HEK293 (cell line): ENCODE measurements around the gene ZNF358.
A peak's percentile ranks its signal among the peaks of the same experiment; 100 is the strongest.

Experiments used
- CTCF ChIA-PET: fragments of 350-600 bp; formaldehyde crosslinking; extraction: SDS; loops from one replicate; lab custom pipeline; 2021; ENCODE audit warnings: antibody characterized with exemption; lab: Yijun Ruan, JAX
- POLR2A ChIA-PET: fragments of 300-600 bp; formaldehyde crosslinking; extraction: SDS; loops from one replicate; lab custom pipeline; 2020; ENCODE audit warnings: antibody characterized with exemption, inconsistent platforms; lab: Yijun Ruan, JAX
- H3K27ac ChIP-seq: fragments of 200-500 bp; sonication (Bioruptor generic); 2 replicates; pipeline ENCODE4 v1.5.1; 2014; ENCODE audit warnings: low read depth, low read length, control low read depth, inconsistent platforms; ENCODE audit errors: extremely low read depth
- H3K36me3 ChIP-seq, 2 experiments: fragments of 200-500 bp in 1 of 2; sonication (Bioruptor generic) in 1 of 2; 1 replicate in 1 of 2; 2 replicates in 1 of 2; pipeline ENCODE4 v1.5.1; 2014 to 2017; ENCODE audit warnings: inconsistent platforms in 2 of 2, low read length in 2 of 2; ENCODE audit not compliant: control insufficient read depth in 2 of 2, insufficient read depth in 1 of 2
- H3K4me1 ChIP-seq: fragments of 200-500 bp; sonication (Bioruptor generic); 2 replicates; pipeline ENCODE4 v1.5.1; 2014; ENCODE audit warnings: mild to moderate bottlenecking, low read length, inconsistent platforms; ENCODE audit not compliant: control insufficient read depth, insufficient read depth
- H3K4me3 ChIP-seq: 2 replicates; pipeline ENCODE4 v1.5.1; 2011; ENCODE audit warnings: low read depth, mild to moderate bottlenecking, control low read depth, low read length, moderate library complexity
- H3K9me3 ChIP-seq: fragments of 200-500 bp; sonication (Bioruptor generic); 2 replicates; pipeline ENCODE4 v1.5.1; 2014; ENCODE audit warnings: low read depth, low read length, inconsistent platforms; ENCODE audit not compliant: control insufficient read depth, insufficient read depth
- GLI4 ChIP-seq: fragments of 450-650 bp; formaldehyde crosslinking; IDR thresholded peaks from 2 replicates; pipeline ENCODE4 v1.5.1; 2016; ENCODE audit warnings: missing biosample characterization, missing genetic modification characterization
- GLIS1 ChIP-seq: fragments of 450-650 bp; formaldehyde crosslinking; IDR thresholded peaks from 2 replicates; pipeline ENCODE4 v1.5.1; 2016; ENCODE audit warnings: missing biosample characterization, missing genetic modification characterization
- RBAK ChIP-seq: fragments of 450-650 bp; formaldehyde crosslinking; IDR thresholded peaks from 2 replicates; pipeline ENCODE4 v1.5.1; 2016; ENCODE audit warnings: missing biosample characterization, missing genetic modification characterization
- SETDB1 ChIP-seq: IDR thresholded peaks from one replicate; pipeline ENCODE4 v1.6.1; 2017; ENCODE audit warnings: mild to moderate bottlenecking, low read length, moderate library complexity, mixed read lengths; ENCODE audit not compliant: insufficient read length
- SP7 ChIP-seq: fragments of 450-650 bp; formaldehyde crosslinking; IDR thresholded peaks from 2 replicates; pipeline ENCODE4 v1.5.1; 2016; ENCODE audit warnings: missing biosample characterization, missing genetic modification characterization
- ZBTB17 ChIP-seq: fragments of 450-650 bp; formaldehyde crosslinking; IDR thresholded peaks from 2 replicates; pipeline ENCODE4 v1.5.1; 2016; ENCODE audit warnings: missing biosample characterization, missing genetic modification characterization
- ZBTB48 ChIP-seq: fragments of 450-650 bp; formaldehyde crosslinking; IDR thresholded peaks from 2 replicates; pipeline ENCODE4 v1.5.1; 2016; ENCODE audit warnings: missing biosample characterization, missing genetic modification characterization
- ZNF16 ChIP-seq: fragments of 450-650 bp; formaldehyde crosslinking; IDR thresholded peaks from 2 replicates; pipeline ENCODE4 v1.5.1; 2016; ENCODE audit warnings: low read depth, missing biosample characterization, missing genetic modification characterization
- ZNF335 ChIP-seq: fragments of 450-650 bp; formaldehyde crosslinking; conservative IDR thresholded peaks from 2 replicates; pipeline ENCODE4 v1.5.1; 2016; ENCODE audit warnings: missing biosample characterization, missing genetic modification characterization
- ZNF366 ChIP-seq: fragments of 450-650 bp; formaldehyde crosslinking; conservative IDR thresholded peaks from 2 replicates; pipeline ENCODE4 v1.5.1; 2016; ENCODE audit warnings: missing biosample characterization, missing genetic modification characterization
- ZNF391 ChIP-seq: fragments of 450-650 bp; formaldehyde crosslinking; IDR thresholded peaks from 2 replicates; pipeline ENCODE4 v1.5.1; 2016; ENCODE audit warnings: low read depth, missing biosample characterization, missing genetic modification characterization, borderline replicate concordance
- ZNF560 ChIP-seq: fragments of 450-650 bp; formaldehyde crosslinking; IDR thresholded peaks from 2 replicates; pipeline ENCODE4 v1.5.1; 2017; ENCODE audit warnings: missing biosample characterization, missing genetic modification characterization, borderline replicate concordance
- ZNF658 ChIP-seq: fragments of 450-650 bp; formaldehyde crosslinking; IDR thresholded peaks from 2 replicates; pipeline ENCODE4; 2016; ENCODE audit warnings: missing biosample characterization, missing genetic modification characterization
- ZNF76 ChIP-seq: fragments of 450-650 bp; formaldehyde crosslinking; IDR thresholded peaks from 2 replicates; pipeline ENCODE4; 2016; ENCODE audit warnings: low read depth, missing biosample characterization, missing genetic modification characterization, borderline replicate concordance
- ZNF777 ChIP-seq: fragments of 450-650 bp; formaldehyde crosslinking; IDR thresholded peaks from 2 replicates; pipeline ENCODE4 v1.5.1; 2017; ENCODE audit warnings: missing biosample characterization, missing genetic modification characterization, borderline replicate concordance
- ZNF792 ChIP-seq: fragments of 450-650 bp; formaldehyde crosslinking; IDR thresholded peaks from 2 replicates; pipeline ENCODE4 v1.5.1; 2016; ENCODE audit warnings: missing biosample characterization, missing genetic modification characterization
- ZNF843 ChIP-seq: fragments of 450-650 bp; formaldehyde crosslinking; IDR thresholded peaks from 2 replicates; pipeline ENCODE4 v1.5.1; 2016; ENCODE audit warnings: missing biosample characterization, missing genetic modification characterization
- TF ChIP-seq, protein P1 (sequence below): fragments of 450-650 bp; IDR thresholded peaks from 2 replicates; pipeline ENCODE4 v1.5.1; 2018; ENCODE audit warnings: missing biosample characterization, mild to moderate bottlenecking, missing genetic modification characterization
- TF ChIP-seq, protein P2 (sequence below): fragments of 450-650 bp; formaldehyde crosslinking; IDR thresholded peaks from 2 replicates; pipeline ENCODE4 v1.5.1; 2016; ENCODE audit warnings: missing biosample characterization, missing genetic modification characterization
- TF ChIP-seq, protein P3 (sequence below): fragments of 450-650 bp; formaldehyde crosslinking; IDR thresholded peaks from 2 replicates; pipeline ENCODE4 v1.5.1; 2016; ENCODE audit warnings: missing biosample characterization, missing genetic modification characterization
- TF ChIP-seq, protein P4 (sequence below): fragments of 450-650 bp; formaldehyde crosslinking; IDR thresholded peaks from 2 replicates; pipeline ENCODE4 v1.5.1; 2016; ENCODE audit warnings: missing biosample characterization, missing genetic modification characterization
- TF ChIP-seq, protein P5 (sequence below): fragments of 450-650 bp; formaldehyde crosslinking; IDR thresholded peaks from 2 replicates; pipeline ENCODE4 v1.5.1; 2016; ENCODE audit warnings: missing biosample characterization, missing genetic modification characterization, borderline replicate concordance
- TF ChIP-seq, protein P6 (sequence below): fragments of 450-650 bp; formaldehyde crosslinking; IDR thresholded peaks from 2 replicates; pipeline ENCODE4 v1.5.1; 2016; ENCODE audit warnings: missing biosample characterization, missing genetic modification characterization

Gene ZNF358

DNA sequence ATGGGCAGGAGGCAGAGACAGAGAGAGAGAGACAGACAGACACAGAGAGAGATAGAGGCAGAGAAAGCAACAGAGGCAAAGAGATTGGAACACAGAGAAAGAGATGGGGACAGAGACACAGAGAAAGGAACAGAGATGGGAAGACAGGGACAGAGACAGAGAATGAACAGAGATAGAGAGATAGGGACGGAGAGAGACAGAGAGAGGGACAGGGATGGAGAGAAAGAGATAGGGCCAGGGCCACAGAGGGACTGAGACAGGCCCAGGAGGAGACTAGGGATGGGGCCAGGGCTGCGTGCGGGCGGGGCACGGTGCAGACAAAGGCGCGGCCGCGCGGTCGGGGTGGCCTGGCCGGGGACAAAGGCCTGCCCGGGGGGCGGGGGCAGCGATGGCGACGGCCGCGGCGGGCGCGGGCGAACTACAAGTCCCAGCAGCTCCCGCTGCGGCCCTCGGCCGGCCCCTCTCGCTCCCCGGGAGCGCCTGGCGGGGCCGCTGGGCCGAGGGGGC lies at the start of gene ZNF358:
Gene ZNF358 (plus strand): TSS at position 459 of the 507 bp plus-strand sequence. CDS start 3,140 bp downstream, outside the sequence.
- peaks cover 4% of the 10 kb centered on the region for H3K4me1 ChIP-seq
- ChIA-PET POLR2A (interaction anchor here (0.6 to 1.3 kb wide), 5 partner anchors 9 to 136 kb away, joined by 3 to 5 read pairs (median 4); partner anchors contain the start of gene PNPLA6), CTCF (interaction anchor here (0.6 kb wide), 1 partner anchor 356 kb away, joined by 3 read pairs; no protein-coding TSS in a partner anchor)
- peaks cover 0 to 7% of the 10 kb centered on the region in 2 experiments; a peak in 1 of 3 replicates for H3K36me3 ChIP-seq
- H3K9me3 ChIP-seq: no peaks in the 10 kb centered on the region
- peak within 1 kb of the TSS; percentile 64 for H3K4me3 ChIP-seq
- H3K27ac ChIP-seq: peak within 1 kb of the TSS; percentile 65; the same call in 1 of the 2 replicates
- TF ChIP-seq ZNF391 (tag by site-specific recombination) (0 out of 2 replicates have a peak, but pooled peaks have one; percentile 25), ZNF16 (tag by site-specific recombination) (peak; percentile 32), ZNF335 (peak; percentile 81), RBAK (tag by site-specific recombination) (0 out of 2 replicates have a peak, but pooled peaks have one; percentile 20), GLI4 (tag by site-specific recombination) (no peak; the same call in 1 of the 2 replicates), SETDB1 (no peak), ZNF76 (peak; percentile 15; the same call in 1 of the 2 replicates), ZBTB48 (tag by site-specific recombination) (peak; percentile 53; the same call in 1 of the 2 replicates), ZNF658 (no peak), ZNF843 (tag by site-specific recombination) (peak; percentile 40; the same call in 1 of the 2 replicates), ZBTB17 (tag by site-specific recombination) (peak; percentile 95), GLIS1 (tag by site-specific recombination) (peak; percentile 38; the same call in 1 of the 2 replicates), ZNF560 (tag by site-specific recombination) (no peak), ZNF792 (tag by site-specific recombination) (peak; percentile 71; the same call in 1 of the 2 replicates), SP7 (peak; percentile 33; the same call in 1 of the 2 replicates), ZNF777 (tag by site-specific recombination) (peak; percentile 50; the same call in 1 of the 2 replicates), ZNF366 (tag by site-specific recombination) (peak; percentile 97)
- TF ChIP-seq, protein P1, sequence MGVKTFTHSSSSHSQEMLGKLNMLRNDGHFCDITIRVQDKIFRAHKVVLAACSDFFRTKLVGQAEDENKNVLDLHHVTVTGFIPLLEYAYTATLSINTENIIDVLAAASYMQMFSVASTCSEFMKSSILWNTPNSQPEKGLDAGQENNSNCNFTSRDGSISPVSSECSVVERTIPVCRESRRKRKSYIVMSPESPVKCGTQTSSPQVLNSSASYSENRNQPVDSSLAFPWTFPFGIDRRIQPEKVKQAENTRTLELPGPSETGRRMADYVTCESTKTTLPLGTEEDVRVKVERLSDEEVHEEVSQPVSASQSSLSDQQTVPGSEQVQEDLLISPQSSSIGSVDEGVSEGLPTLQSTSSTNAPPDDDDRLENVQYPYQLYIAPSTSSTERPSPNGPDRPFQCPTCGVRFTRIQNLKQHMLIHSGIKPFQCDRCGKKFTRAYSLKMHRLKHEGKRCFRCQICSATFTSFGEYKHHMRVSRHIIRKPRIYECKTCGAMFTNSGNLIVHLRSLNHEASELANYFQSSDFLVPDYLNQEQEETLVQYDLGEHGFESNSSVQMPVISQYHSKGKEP (tag by site-specific recombination): no peak
- TF ChIP-seq, protein P2, sequence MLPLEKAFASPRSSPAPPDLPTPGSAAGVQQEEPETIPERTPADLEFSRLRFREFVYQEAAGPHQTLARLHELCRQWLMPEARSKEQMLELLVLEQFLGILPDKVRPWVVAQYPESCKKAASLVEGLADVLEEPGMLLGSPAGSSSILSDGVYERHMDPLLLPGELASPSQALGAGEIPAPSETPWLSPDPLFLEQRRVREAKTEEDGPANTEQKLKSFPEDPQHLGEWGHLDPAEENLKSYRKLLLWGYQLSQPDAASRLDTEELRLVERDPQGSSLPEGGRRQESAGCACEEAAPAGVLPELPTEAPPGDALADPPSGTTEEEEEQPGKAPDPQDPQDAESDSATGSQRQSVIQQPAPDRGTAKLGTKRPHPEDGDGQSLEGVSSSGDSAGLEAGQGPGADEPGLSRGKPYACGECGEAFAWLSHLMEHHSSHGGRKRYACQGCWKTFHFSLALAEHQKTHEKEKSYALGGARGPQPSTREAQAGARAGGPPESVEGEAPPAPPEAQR (tag by site-specific recombination): peak; percentile 56; the same call in 1 of the 2 replicates
- TF ChIP-seq, protein P3, sequence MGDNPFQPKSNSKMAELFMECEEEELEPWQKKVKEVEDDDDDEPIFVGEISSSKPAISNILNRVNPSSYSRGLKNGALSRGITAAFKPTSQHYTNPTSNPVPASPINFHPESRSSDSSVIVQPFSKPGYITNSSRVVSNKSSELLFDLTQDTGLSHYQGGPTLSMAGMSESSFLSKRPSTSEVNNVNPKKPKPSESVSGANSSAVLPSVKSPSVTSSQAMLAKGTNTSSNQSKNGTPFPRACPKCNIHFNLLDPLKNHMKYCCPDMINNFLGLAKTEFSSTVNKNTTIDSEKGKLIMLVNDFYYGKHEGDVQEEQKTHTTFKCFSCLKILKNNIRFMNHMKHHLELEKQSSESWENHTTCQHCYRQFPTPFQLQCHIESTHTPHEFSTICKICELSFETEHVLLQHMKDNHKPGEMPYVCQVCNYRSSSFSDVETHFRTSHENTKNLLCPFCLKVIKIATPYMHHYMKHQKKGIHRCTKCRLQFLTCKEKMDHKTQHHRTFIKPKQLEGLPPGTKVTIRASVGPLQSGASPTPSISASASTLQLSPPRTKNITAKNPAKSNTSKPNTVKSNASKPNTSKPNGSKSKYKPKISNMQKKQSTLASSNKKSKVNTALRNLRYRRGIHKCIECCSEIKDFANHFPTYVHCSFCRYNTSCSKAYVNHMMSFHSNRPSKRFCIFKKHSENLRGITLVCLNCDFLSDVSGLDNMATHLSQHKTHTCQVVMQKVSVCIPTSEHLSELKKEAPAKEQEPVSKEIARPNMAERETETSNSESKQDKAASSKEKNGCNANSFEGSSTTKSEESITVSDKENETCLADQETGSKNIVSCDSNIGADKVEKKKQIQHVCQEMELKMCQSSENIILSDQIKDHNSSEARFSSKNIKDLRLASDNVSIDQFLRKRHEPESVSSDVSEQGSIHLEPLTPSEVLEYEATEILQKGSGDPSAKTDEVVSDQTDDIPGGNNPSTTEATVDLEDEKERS (tag by site-specific recombination): no peak
- TF ChIP-seq, protein P4, sequence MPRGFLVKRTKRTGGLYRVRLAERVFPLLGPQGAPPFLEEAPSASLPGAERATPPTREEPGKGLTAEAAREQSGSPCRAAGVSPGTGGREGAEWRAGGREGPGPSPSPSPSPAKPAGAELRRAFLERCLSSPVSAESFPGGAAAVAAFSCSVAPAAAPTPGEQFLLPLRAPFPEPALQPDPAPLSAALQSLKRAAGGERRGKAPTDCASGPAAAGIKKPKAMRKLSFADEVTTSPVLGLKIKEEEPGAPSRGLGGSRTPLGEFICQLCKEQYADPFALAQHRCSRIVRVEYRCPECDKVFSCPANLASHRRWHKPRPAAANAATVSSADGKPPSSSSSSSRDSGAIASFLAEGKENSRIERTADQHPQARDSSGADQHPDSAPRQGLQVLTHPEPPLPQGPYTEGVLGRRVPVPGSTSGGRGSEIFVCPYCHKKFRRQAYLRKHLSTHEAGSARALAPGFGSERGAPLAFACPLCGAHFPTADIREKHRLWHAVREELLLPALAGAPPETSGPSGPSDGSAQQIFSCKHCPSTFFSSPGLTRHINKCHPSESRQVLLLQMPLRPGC (tag by site-specific recombination): no peak
- TF ChIP-seq, protein P5, sequence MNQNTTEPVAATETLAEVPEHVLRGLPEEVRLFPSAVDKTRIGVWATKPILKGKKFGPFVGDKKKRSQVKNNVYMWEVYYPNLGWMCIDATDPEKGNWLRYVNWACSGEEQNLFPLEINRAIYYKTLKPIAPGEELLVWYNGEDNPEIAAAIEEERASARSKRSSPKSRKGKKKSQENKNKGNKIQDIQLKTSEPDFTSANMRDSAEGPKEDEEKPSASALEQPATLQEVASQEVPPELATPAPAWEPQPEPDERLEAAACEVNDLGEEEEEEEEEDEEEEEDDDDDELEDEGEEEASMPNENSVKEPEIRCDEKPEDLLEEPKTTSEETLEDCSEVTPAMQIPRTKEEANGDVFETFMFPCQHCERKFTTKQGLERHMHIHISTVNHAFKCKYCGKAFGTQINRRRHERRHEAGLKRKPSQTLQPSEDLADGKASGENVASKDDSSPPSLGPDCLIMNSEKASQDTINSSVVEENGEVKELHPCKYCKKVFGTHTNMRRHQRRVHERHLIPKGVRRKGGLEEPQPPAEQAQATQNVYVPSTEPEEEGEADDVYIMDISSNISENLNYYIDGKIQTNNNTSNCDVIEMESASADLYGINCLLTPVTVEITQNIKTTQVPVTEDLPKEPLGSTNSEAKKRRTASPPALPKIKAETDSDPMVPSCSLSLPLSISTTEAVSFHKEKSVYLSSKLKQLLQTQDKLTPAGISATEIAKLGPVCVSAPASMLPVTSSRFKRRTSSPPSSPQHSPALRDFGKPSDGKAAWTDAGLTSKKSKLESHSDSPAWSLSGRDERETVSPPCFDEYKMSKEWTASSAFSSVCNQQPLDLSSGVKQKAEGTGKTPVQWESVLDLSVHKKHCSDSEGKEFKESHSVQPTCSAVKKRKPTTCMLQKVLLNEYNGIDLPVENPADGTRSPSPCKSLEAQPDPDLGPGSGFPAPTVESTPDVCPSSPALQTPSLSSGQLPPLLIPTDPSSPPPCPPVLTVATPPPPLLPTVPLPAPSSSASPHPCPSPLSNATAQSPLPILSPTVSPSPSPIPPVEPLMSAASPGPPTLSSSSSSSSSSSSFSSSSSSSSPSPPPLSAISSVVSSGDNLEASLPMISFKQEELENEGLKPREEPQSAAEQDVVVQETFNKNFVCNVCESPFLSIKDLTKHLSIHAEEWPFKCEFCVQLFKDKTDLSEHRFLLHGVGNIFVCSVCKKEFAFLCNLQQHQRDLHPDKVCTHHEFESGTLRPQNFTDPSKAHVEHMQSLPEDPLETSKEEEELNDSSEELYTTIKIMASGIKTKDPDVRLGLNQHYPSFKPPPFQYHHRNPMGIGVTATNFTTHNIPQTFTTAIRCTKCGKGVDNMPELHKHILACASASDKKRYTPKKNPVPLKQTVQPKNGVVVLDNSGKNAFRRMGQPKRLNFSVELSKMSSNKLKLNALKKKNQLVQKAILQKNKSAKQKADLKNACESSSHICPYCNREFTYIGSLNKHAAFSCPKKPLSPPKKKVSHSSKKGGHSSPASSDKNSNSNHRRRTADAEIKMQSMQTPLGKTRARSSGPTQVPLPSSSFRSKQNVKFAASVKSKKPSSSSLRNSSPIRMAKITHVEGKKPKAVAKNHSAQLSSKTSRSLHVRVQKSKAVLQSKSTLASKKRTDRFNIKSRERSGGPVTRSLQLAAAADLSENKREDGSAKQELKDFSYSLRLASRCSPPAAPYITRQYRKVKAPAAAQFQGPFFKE (tag by site-specific recombination): no peak
- TF ChIP-seq, protein P6, sequence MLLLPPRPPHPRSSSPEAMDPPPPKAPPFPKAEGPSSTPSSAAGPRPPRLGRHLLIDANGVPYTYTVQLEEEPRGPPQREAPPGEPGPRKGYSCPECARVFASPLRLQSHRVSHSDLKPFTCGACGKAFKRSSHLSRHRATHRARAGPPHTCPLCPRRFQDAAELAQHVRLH (tag by site-specific recombination): 0 out of 2 replicates have a peak, but pooled peaks have one; percentile 52
